Bronchial epithelial cell (primary cell): Measurements from ENCODE around the gene DNAH6. TPM values are rescaled to one million over a fixed set of nuclear protein-coding genes. Genes with fewer than 3 reads are reported as not detected.

Source experiments
- DNase-seq: peaks from one replicate; pipeline ENCODE4 v3.0.0-alpha.2; 2010; ENCODE audit warnings: low read depth
- FAIRE-seq: peaks from 2 replicates; lab custom pipeline; 2011; peaks lifted over from hg19 to GRCh38; lab: Jason Lieb, UNC
- H3K27me3 ChIP-seq: 2 replicates; pipeline ENCODE4 v1.5.1; 2011; ENCODE audit warnings: low read length; ENCODE audit not compliant: control insufficient read depth, insufficient read depth
- H3K36me3 ChIP-seq: 2 replicates; pipeline ENCODE4 v1.5.1; 2011; ENCODE audit warnings: low read length; ENCODE audit not compliant: control insufficient read depth, insufficient read depth
- H3K4me3 ChIP-seq: 2 replicates; pipeline ENCODE4 v1.5.1; 2011; ENCODE audit warnings: mild to moderate bottlenecking, low read depth, low read length, control low read depth
- CTCF ChIP-seq: IDR thresholded peaks from 2 replicates; pipeline ENCODE4 v1.5.1; 2011; ENCODE audit warnings: mild to moderate bottlenecking, moderate library complexity, low read length, control low read depth, inconsistent platforms; ENCODE audit not compliant: insufficient read depth, severe bottlenecking
- total RNA-seq: library from RNA; depleted of rRNA; stranded (reverse); fragments of >200 nt; gene quantifications from 2 replicates; pipeline ENCODE4 v1.2.1, GENCODE V29; 2014

Gene DNAH6
- total RNA-seq, 1 donor from 2014 or later, result under 0.01 TPM

- no peak for DNase-seq
- Histone ChIP-seq H3K36me3 (no peaks in the 10 kb centered on the region), H3K27me3 (peaks cover 2% of the 10 kb centered on the region), H3K4me3 (no peak overlapping the region)
- peak; percentile 36 for FAIRE-seq
- TF ChIP-seq CTCF, result no peak
These were observed 335.6 kb downstream of the DNAH6 start for GRCh38 chr2:84851876-84852275.

DNA sequence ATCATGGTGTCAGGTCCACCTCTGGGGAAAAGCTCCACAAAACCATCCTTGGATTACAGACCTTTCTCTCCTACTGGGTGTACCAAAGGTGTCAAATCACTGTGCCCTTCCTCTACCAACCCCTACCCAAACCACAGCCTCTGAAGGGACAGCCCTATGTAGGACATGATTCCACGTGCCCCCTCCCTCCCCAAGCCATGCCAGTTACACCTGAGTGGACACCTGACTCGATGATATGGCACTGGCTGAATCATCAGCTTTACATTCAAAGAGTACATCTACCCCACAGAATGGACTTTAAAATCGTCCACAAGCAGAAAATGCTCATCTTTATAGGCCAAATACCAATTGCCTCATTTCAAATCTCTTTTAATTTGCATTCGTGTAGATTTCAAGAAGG is 338.6 kb downstream of the DNAH6 start:
- DNase-seq (no peak), FAIRE-seq (no peak)
- TF ChIP-seq CTCF, result no peak
- peaks cover 2% of the 10 kb centered on the region for H3K27me3 ChIP-seq
- no peak overlapping the region for H3K4me3 ChIP-seq
- H3K36me3 ChIP-seq, result no peaks in the 10 kb centered on the region

- FAIRE-seq, result no peak
- DNase-seq, result no peak
These were observed 339.4 kb downstream of the DNAH6 start for GRCh38 chr2:84855731-84856130.

DNA sequence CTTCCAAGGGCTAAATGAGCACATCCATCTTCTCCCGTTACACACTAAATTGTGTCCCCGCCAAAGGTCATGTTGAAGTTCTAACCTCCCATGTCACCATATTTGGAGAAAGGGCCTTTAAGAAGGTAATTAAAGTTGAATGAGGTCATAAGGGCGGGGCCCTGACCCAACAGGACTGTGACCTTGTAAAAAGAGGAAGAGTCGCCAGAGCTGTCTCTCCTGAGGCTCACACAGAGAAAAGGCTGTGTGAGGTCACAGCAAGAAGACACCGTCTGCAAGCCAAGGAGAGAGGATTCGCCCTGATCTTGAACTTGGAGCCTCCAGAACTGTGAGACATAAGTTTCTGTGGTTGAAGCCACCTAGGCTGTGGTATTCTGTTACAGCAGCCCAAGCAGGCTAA is 340.5 kb downstream of the DNAH6 start:
- Histone ChIP-seq H3K27me3 (peaks cover 2% of the 10 kb centered on the region), H3K4me3 (no peak overlapping the region), H3K36me3 (no peaks in the 10 kb centered on the region)
- TF ChIP-seq CTCF, result no peak
- FAIRE-seq (no peak), DNase-seq (no peak)

More at GRCh38 chr2:84855731-84856130, 339.4 kb downstream of the DNAH6 start:
- Histone ChIP-seq H3K27me3 (peaks cover 2% of the 10 kb centered on the region), H3K36me3 (no peaks in the 10 kb centered on the region), H3K4me3 (no peak overlapping the region)
- TF ChIP-seq CTCF, result no peak

- no peak for TF ChIP-seq CTCF
- H3K36me3 ChIP-seq, result no peaks in the 10 kb centered on the region
- DNase-seq, result no peak
- no peak for FAIRE-seq
- H3K4me3 ChIP-seq, result no peak overlapping the region
- peaks cover 2% of the 10 kb centered on the region for H3K27me3 ChIP-seq
These were observed 341.3 kb downstream of the DNAH6 start for GRCh38 chr2:84857566-84857965.

DNA sequence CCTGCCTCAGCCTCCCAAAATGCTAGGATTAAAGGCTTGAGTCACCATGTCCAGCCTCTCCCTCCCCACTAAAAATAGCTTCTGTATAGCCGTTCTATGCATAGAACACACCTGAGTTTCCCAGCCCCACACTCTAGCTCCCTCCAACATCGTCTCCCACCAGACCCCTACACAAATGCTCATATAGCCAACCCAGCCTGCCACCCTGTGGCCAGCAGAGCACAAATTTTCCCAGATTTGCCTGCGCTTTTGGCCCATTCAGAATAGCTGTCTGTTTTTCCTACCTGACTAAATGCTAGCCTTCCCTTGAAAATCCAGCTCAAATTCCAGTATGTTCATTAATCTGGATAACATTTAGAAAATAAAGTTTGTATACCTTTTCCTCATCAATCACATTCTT is 341.8 kb downstream of the DNAH6 start:
- Histone ChIP-seq H3K4me3 (no peak overlapping the region), H3K36me3 (no peaks in the 10 kb centered on the region), H3K27me3 (peaks cover 2% of the 10 kb centered on the region)
- DNase-seq, result no peak
- no peak for TF ChIP-seq CTCF
- no peak for FAIRE-seq
